ENCODE measurements around the gene NKAIN1.
"Not testable (repeated sequence)": the region's sequence is repeated elsewhere in the genome, so short reads cannot be mapped to it uniquely, and the experiment has no call there.

The NKAIN1 gene

DNA sequence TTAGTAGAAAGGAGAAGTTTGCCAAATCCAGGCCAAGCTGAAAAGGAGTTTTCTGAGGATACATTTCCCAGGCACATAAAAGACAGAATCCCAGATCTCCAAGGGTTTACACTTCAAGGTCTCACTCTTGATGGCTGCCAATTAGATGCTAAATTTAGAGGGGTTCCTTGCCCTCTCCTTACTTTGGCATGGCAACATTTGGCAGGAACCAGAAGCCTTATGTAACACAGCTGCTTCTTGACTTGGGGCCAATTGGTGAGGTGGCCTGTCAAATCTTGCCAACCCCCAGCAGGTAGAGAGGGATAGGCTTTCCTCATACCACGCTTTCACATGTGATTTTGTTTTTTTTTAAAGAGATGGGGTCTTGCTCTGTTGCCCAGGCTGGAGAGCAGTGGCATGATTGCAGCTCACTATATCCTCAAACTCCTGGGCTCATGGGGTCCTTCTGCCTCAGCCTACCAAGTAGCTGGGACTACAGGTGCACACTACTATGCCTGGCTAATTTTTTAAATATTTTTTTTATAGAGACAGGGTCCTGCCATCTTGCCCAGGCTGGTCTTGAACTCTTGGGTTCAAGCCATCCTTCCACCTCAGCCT, 25.2 kb upstream of the NKAIN1 start:
- CTCF ChIA-PET = interaction anchor here (1.3 to 3.7 kb wide), 2 partner anchors 10 to 80 kb away, joined by 4 to 18 read pairs; no protein-coding TSS in a partner anchor

DNA sequence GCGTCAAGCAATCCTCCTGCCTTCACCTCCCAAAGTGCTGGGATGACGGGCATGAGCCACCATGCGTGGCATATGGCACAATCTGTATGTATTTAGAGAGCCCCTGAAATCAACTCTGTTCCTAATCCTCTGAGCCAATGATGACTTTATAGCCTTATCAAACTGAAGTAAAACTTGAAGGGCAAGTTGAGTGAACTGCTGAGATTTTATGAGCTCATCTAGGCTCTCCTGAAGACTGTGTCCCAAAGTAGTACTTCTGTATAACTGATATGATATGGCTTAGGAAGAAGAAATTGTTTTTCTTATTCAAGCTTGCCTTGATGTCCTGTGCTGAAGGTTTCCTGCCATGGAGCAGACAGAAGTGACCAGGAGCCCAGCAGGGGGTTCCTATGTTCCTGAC, 23.7 kb upstream of the NKAIN1 start:
- CTCF ChIA-PET = interaction anchor here (0.7 to 3.7 kb wide), 5 partner anchors 16 to 462 kb away, joined by 3 to 18 read pairs (median 3); partner anchors contain the start of genes SNRNP40 and ZCCHC17
- POLR2A ChIA-PET = no interaction called here
- DNase-seq (ENCODE audit: low read depth, low spot score) = no peak
- TF ChIP-seq, protein P1, sequence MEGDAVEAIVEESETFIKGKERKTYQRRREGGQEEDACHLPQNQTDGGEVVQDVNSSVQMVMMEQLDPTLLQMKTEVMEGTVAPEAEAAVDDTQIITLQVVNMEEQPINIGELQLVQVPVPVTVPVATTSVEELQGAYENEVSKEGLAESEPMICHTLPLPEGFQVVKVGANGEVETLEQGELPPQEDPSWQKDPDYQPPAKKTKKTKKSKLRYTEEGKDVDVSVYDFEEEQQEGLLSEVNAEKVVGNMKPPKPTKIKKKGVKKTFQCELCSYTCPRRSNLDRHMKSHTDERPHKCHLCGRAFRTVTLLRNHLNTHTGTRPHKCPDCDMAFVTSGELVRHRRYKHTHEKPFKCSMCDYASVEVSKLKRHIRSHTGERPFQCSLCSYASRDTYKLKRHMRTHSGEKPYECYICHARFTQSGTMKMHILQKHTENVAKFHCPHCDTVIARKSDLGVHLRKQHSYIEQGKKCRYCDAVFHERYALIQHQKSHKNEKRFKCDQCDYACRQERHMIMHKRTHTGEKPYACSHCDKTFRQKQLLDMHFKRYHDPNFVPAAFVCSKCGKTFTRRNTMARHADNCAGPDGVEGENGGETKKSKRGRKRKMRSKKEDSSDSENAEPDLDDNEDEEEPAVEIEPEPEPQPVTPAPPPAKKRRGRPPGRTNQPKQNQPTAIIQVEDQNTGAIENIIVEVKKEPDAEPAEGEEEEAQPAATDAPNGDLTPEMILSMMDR (IDR thresholded peaks at IDR 0.05; ENCODE audit: insufficient read depth, low read length, missing control alignments) = no peak
- H3K4me3 ChIP-seq (ENCODE audit: low read depth, low read length) = no peak overlapping the region

More for the DNA sequence above, 25.2 kb upstream of the NKAIN1 start:
- TF ChIP-seq, protein P1 (IDR thresholded peaks at IDR 0.05; ENCODE audit: insufficient read depth, low read length, missing control alignments) = no peak
- POLR2A ChIA-PET = no interaction called here
- no peak for DNase-seq (ENCODE audit: low read depth, low spot score)
- no peak overlapping the region for H3K4me3 ChIP-seq (ENCODE audit: low read depth, low read length)

DNA sequence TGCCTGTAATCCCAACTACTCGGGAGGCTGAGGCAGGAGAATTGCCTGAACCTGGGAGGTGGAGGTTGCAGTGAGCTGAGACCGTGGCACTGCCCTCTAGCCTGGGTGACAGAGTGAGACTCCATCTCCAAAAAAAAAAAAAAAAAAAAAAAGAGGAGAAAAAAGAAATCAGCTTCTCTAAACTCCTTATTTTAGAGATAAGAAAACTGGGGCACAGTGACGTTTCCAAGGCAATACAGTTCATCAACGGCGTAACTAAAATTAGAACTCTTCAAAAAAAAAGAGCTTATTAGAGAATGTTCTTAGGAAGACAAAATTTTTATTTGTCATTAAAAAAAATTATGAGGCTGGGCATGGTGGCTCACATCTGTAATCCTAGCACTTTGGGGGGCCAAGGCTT, 22.7 kb upstream of the NKAIN1 start:
- DNase-seq (ENCODE audit: low read depth, low spot score); POLR2A ChIA-PET; H3K4me3 ChIP-seq (ENCODE audit: low read depth, low read length): not testable (repeated sequence)
- CTCF ChIA-PET = interaction anchor here (1.0 to 3.7 kb wide), 3 partner anchors 17 to 78 kb away, joined by 3 to 18 read pairs (median 3); no protein-coding TSS in a partner anchor

DNA sequence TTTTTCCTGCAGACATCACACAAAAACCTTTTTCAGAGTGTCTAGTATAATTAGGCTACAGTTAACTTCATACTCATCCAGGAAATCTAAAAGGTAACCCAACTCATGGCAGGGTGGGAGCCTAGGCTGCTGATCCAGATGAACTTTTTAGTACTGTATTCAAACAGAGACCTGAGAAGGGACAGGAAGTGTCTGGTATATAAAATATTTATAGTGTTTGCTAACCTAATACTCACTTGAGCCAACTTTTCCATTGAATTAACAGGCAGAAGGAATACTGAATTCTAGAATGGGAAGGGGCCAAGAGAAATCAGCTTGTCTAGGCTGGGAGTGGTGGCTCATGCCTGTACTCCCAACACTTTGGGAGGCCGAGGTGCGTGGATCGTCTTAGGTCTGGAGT, 22.2 kb upstream of the NKAIN1 start:
- CTCF ChIA-PET = interaction anchor here (1.4 kb wide), 1 partner anchor 17 kb away, joined by 3 read pairs; no protein-coding TSS in a partner anchor
- TF ChIP-seq, protein P1 (IDR thresholded peaks at IDR 0.05; ENCODE audit: insufficient read depth, low read length, missing control alignments) = no peak

DNA sequence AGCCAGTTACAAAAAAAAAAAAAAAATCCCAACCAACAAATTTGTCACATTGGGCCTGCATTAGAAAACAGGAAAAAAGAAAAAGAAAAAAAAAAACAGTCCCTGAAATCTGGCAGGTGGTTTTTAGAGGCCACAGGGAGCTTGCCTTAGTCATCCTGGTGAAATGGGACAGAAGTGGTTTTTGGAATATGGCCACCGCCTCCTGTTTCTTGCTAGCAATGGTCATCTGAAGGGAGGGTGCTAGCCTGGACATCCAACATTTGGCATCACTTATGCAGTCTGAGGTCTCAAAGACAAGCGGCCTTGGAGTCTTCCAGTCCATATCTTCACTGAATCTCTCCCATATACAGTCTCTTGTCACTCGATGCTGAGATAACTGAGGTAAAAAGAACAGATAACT, 20.1 kb upstream of the NKAIN1 start:
- no peak overlapping the region for H3K4me3 ChIP-seq (ENCODE audit: low read depth, low read length)
- ChIA-PET CTCF (interaction anchor here (1.2 kb wide), 1 partner anchor 76 kb away, joined by 4 read pairs; no protein-coding TSS in a partner anchor), POLR2A (no interaction called here)
- DNase-seq (ENCODE audit: low read depth, low spot score) = no peak
- TF ChIP-seq, protein P1 (IDR thresholded peaks at IDR 0.05; ENCODE audit: insufficient read depth, low read length, missing control alignments) = no peak

More for the DNA sequence above, 22.2 kb upstream of the NKAIN1 start:
- POLR2A ChIA-PET = no interaction called here
- no peak overlapping the region for H3K4me3 ChIP-seq (ENCODE audit: low read depth, low read length)
- DNase-seq (ENCODE audit: low read depth, low spot score) = no peak

DNA sequence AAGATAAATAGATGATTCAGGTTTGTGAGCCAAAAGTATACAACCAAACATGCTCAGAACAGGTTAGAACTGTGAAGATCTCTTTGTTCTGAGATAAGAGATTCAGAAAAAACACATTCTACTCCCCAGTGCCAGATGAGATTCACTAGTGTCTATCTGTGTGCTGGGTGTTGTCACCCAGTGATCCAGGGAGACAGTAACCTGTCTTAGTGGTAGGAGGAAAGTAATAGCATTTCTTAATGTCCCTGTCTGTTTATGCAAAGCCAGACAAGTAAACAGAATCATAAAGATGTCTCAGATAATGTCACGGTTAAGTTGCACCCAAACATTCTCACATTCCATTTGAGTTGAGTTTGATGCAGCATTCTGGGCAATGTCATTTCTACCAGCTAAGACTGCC, 18.9 kb upstream of the NKAIN1 start:
- no peak for DNase-seq (ENCODE audit: low read depth, low spot score)
- TF ChIP-seq, protein P1 (IDR thresholded peaks at IDR 0.05; ENCODE audit: insufficient read depth, low read length, missing control alignments) = no peak
- no peak overlapping the region for H3K4me3 ChIP-seq (ENCODE audit: low read depth, low read length)
- CTCF ChIA-PET = no interaction called here
- POLR2A ChIA-PET = no interaction called here

DNA sequence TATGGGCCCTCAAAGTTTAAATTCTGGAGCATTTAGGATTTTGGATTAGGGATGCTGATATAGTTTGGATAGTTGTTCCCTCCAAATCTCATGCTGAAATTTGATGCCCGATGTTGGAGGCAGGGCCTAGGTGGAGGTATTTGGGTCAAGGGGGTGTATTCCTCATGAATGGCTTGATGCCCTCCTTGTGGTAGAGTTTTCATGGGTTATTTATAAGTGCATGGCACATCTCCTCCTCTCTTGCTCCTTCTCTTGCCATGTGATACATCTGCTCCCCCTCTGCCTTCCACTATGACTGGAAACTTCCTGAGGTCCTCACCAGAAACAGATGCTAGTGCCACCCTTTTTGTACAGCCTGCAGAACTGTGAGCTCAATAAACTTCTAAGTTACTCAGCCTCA, 17.5 kb upstream of the NKAIN1 start:
- CTCF ChIA-PET = interaction anchor here (1.1 kb wide), 1 partner anchor 23 kb away, joined by 4 read pairs; no protein-coding TSS in a partner anchor
- TF ChIP-seq, protein P1 (IDR thresholded peaks at IDR 0.05; ENCODE audit: insufficient read depth, low read length, missing control alignments) = no peak
- DNase-seq (ENCODE audit: low read depth, low spot score) = no peak
- POLR2A ChIA-PET = no interaction called here
- no peak overlapping the region for H3K4me3 ChIP-seq (ENCODE audit: low read depth, low read length)
